Fibroblast of skin of right quadriceps (primary cell): ENCODE measurements around the gene ZNF423.

Experiments
- DNase-seq: peaks from one replicate; pipeline ENCODE4 v3.0.0-alpha.2; 2013

The ZNF423 gene

DNA sequence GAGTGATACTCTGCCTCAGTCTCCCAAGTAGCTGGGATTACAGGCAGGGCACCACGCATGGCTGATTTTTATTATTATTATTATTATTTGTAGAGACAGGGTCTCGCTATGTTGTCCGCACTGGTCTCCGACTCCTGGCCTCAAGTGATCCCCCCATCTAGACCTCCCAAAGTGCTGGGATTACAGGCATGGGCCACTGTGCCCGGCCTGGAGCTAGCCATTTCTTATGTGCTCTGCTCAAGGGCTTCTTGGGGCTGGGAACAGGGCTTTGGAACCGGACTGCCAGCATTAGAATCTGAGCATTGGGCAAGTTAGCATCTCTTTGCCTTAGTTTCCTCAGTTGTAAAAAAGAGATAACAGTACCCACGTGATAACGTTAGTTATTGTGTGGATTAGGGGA is 371.0 kb downstream of the ZNF423 start:
- no peak for DNase-seq

DNA sequence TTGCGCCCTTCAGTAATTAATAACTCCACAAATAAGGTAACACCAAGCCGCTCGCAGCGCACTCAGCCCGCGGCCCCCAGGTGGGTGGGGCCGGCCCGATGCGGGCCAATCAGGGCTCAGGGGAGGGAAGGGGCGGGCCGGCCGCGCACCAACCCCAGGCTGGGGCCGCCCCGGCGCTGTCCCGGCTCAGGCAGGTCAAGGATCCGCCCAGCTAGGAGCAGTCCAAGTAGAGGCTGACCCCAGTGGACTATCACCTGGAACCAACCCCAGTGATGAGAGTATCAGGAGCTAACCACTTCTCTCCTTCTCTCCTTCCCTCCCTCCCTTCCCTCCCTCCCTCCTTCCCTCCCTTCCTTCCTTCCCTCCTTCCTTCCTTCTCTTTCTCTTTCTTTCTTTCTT is 371.5 kb downstream of the ZNF423 start:
- DNase-seq, result no peak

DNA sequence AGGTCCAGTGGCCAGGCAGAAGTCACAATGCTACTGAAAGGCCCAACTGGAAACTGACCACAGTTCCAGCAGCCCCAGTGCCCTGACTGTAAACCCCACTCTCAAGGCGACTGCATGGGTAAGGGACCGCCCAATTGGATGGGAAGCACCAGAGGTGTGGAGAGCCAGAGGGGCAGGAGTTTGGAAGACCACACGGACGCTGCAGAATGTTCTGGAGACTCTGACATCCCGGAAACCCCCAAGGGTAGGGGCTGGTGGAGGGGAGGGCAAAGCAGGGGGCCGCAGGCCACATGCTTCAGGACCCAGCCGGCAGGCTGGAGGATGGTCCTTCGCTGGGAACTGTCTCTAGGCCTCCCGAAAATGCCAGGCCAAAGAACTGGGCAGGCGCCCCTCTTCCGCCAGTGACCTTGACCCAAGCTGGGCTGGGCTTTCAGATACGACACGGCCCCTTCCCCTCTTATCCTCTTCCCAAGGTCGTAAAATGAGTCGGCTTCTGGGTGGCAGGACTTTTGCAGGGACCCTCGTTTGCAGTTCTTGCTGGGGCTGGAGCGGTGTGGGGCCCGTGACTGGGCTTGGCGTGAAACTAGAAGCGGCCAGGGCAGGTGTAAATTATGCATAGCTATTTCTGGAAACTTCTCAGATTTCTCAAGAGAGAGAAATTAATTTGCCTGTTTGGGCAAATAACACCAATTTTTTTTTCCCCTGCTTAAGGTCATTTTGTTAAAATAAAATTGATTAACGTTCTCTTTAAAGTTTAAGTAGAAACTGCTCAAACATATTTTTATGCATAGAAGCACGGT is 372.1 kb downstream of the ZNF423 start:
- no peak for DNase-seq

DNA sequence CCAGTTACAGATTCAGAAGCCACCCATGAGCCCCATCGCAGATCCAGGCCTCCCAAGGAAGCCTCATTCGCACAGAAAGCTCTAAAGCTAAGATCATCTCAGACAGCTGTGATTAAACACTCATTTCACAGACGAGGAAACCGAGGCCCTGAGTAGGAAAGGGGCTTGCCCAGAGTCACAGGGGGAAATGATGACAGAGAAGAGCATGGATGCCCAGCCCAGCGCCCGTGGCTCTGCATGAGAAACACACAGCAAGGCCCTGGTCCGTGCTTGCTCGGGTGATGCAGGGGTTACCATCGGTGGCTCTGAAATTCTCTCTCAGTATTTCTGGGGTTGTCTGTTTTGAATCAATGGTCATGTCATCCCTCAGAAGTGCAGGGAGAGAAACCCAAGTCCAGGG is 372.7 kb downstream of the ZNF423 start:
- DNase-seq, result no peak

DNA sequence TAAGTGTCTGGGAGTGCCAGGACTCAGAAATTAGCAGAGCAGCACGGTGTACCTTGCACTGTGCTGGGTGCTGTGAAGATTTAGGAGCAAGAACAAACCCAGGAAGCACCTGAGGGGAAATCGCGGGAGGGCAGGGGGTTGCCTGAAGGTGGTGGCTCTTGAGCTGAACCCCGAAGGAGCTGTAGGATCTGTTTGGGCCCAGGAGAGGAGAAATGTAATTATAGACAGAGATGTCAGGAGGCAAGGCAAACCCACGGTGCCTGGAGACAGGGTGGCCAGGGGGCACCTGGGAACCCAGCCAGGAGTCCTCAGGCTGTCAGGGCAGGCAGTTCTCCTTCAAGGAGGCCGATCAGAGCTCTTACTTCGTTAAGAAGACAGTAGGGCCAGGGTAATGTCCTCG is 373.2 kb downstream of the ZNF423 start:
- DNase-seq, result no peak

DNA sequence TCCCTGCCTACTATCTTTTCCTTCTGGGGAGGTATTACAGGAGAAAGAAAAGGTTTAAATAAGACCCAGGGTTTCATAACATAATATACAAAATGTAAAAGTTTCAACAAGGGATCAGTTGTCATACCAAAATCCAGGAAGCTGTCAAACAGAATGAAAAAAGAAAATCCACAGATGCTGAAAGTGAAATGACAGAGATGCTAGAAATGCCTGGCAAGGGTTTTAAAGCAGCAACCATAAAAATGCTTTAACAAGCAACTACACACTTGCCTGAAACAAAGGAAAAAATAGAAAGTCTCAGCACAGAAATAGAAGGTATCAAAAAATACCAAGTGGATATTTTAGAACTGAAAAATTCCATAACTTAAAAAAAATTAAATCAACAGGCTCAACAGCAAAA is 377.3 kb downstream of the ZNF423 start:
- DNase-seq, result no peak

DNA sequence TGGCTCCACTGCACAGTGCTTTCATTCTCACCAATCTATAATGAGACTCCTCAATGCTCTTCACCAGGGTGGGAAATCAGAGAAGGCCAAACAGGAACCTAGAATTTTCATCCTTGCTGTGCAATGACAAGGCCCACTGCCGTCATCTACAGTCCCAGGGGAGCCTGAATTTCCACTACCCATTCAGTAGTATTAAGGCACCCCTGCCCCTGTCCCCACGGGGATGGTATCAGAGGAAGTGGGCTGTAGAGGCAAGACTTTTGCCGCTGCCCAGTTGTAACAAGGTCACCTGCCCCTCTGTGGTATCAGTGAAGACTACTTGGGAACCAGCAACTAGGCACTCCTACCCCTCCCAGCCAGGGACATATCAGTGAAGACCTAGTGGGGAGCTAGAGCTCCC is 377.8 kb downstream of the ZNF423 start:
- no peak for DNase-seq

DNA sequence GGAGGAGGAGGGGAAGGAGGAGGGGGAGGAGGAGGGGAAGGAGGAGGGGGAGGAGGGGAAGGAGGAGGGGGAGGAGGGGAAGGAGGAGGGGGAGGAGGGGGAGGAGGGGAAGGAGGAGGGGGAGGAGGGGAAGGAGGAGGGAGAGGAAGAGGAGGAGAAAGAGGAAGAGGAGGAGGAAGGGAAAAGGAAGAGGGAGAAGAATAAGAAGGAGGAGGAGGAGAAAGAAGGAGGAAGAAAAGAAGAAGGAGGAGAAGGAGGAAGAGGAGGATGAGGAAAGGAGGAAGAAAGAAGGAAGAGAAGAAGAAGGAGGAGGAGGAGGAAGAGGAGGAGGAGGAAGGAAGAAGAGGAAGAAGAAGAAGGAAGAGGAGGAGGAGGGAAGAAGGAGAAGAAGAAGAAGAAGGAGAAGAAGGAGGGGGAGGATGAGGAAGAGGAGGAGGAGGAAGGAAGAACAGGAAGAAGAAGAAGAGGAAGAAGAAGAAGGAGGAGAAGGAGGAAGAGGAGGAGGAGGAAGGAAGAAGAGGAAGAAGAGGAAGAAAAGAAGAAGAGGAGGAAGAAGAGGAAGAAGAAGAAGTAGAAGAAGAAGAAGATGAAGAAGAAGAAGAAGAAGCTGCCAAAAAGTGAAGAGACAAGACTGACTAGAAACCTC is 378.5 kb downstream of the ZNF423 start:
- no peak for DNase-seq

DNA sequence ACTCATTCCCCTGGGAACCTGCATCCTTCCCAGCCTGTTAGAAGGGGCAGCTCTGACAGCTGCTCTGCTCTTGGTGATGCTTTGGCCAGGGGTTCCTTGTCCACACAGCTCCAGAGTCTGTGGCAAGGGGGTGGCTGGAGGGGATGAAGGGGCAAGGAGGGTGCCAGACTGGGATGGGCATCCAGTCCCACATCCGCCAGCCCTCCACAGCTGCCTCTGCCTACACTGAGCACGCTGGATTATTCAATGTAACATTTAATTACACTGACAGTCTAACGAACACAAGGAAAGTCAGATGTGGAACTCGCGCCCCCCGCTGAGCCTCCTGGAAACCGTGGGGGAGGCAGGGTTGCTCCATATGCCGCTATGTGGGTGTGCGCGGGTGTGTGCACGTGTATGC is 381.2 kb downstream of the ZNF423 start:
- no peak for DNase-seq

DNA sequence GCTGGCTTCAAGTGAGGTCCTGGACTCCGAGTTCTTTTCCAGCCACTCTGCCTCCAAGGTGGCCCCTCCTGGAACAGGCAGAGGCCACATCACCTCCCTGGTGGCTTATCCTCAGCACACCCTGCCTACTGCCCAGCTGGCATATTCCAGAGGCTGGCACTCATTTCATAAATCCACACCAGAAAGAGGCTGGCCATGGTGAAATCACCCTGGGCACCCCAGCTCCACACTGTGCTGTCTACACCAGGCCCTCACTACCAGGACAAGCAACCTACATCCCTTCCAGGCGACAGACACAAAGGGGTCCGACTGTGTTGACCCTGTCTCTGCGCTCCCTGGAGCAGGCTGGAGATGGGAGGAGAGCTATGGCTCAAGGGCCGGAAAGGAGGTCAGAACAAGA is 382.1 kb downstream of the ZNF423 start:
- DNase-seq, result no peak

DNA sequence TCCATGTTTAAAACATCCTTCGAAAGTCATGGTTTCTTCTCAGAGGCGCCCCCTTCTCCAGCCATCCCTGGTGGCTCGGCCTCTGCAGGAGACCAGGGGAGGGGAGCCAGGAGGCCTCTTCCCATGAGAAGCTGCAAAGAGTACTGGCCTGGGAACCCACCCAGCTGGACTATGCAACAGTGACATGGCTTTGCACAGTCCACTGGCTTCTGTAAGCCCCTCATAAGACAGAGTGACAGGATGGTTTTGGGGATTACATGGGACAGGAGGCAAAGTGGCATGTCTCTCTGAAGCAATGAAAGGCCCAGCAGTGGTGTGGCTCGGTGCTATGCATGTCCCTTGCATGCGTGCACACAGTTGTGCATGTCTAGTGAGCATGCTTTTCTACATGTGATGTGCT is 382.8 kb downstream of the ZNF423 start:
- DNase-seq, result no peak

DNA sequence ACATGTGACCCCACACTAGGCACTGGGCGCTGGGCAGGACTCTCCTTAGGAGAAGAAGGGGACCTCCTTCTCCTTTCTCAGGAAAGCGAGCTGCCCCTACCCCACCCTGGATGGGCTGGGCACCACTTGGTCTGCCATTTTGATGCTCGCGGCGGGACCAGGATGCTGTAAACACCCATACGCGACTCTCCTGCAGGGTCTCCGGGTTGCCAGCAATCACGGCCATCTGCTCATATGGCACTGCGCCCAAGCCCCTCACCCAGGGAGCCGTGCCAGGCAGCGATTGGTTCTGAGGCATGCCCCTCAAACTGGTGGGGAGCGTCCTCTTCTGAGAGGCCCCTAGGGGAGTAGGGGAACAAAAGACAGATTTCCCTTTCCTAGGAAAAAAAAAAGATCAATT is 383.3 kb downstream of the ZNF423 start:
- DNase-seq, result no peak

DNA sequence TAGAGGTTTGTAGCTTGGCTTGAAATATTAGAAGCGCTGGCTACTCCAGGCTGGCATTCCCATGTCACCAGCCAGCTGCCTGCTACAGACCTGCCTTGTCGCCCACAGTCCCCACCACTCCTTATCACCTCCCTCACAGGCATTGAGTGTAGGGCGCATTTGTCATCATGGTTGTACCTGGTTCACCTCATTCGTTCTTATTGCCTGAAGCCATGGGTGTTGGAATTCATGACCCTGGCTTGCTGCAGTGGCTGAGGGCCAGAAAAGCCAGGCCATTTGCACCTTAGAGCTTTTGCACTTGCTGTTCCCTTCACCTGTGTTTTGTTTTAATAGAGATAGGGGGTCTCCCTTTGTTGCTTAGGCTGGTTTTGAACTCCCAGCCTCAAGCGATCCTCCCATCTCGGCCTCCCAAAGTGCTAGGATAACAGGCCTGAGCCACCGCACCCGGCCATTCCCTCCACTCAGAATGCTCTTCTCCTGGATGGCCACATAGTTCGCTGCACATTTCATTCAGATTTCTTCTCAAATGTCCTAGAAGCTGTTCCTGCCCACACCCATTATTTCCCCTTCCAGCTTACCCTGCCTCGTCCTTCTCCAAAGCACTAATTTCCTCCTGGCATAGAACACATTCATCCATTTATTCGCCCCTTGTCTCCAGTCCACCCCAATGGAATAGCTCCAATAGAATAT is 384.7 kb downstream of the ZNF423 start:
- DNase-seq, result no peak

DNA sequence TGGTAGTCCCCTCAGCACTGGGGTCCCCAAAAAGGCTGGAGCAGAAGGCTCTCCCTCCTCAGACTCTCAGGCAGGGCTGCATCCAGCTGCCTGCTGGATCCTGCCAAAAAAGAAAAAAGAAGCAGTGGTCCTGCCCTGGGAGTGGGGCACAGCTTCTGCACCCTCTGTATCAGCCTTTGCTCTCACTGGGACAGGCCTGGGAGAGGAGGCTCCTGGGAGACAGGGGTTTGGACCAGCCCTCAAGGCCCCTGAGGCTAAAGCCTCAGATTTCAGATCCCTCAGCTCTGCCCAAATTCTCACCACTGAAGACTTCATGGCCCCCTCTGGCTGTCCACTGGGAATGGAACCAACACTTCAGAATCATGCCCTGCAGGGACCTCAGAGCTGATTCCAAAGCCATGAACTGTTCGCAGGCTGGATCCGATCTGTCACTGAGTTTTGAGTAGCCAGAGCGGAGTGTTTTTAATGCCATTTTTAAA is 385.4 kb downstream of the ZNF423 start:
- no peak for DNase-seq

DNA sequence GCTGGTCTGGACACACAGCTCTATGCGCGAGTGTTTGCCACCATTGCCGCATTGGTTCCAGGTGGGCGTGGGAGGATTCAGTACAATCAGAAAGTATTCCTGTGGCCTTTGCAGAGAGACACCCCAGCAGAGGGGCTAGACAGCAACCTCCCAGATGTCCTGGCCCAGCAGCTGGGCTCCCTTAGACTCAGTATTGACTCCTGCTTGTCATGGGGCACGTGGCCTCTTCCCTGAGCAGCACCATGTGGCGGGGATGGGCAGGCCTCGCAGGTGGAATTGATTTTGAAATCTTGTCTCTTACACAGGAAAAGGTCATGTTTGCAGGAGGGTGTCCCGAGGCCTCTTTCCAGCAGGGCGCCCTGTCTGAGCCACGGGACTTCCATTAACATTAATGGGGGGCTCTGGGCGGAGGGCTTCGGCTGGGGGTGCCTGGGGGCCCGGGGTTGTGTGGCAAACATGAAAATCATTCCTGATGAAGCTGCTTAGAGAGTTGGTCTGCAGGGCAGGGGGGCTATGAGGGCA is 385.9 kb downstream of the ZNF423 start:
- no peak for DNase-seq

DNA sequence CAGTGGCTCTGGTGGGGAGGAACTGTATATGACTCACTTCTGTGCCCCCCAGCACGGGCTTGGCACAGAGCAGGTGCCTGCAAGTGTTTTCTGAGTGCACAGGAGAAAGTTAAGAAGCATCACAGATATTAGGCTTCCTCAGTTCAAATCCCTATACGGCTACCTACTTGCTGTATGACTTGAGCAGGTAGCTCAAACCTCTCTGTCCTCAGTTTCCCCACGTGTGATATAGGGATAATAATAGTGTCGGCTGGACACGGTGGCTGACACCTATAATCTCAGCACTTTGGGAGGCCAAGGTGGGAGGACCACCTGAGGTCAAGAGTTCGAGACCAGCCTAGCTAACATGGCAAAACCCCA is 386.6 kb downstream of the ZNF423 start:
- no peak for DNase-seq

DNA sequence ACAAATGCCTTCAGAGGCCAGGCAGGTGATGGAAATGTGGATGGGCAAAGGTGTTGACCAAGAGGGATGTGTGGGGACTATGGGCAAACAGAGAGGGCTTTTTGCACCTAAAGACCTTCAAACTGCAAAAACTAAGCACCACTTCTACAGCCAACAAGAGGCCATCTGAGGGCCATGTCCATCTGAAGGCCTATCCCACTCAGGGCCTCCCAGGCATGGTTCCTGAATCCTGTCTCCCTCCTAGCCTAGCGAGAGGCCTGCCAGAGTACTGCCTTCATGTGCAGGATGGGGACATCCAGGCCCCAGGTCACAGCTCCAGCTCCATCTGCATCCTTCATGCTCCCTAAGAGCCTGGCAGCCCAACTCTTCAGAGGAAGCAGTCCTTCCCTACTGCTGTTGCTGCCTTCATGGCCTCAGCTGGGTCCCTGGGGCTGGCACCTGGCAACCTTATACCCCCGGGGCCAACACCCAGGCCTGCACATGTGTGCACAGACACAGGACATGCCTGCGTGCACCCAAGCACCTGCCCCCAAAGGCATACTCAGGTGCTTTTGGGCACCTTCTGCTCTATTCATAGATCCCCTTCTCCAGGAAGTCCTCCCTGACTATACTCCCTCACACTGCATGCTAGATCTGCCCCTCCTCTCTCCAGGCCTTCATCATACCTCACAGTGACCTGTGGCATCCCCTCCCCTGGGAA is 387.2 kb downstream of the ZNF423 start:
- no peak for DNase-seq

DNA sequence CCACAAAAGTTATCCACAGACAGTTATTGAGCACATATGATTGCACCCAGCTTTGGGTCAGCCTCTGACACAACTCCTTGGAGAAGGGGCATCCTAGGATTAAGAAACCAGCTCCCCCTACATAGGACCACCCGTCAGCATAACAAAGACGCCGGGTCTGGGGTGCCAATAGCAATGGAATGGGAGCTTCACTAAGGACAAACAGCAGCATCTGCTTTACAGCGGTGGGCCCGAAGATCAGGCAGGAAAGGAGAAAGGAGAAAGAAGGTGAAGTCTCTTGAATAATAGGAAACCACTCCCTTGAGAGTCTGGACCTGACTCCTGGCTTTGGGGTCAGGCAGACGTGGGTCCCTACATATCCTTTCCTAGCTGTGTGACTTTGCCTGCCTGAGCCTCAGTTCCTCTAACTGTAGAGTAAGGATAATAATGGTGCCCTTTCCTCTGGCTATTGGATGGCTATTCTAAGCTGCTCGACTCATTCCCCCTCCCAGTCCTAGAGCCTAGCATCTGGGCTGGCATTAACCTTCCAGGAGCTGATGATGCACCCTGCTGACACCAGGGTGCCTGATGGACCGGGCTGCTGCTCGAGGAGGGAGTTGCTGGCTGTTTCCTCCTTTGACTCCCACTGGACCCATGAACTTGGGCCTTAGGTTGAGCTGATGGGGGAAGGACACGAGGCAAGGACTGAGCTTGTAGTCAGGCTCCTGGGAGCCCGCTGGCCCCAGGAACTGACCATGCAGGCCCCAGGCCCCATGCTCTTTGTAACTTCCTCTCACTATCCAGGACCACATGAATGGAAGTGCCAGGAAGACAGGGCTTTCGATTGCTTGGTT is 388.2 kb downstream of the ZNF423 start:
- DNase-seq, result no peak

DNA sequence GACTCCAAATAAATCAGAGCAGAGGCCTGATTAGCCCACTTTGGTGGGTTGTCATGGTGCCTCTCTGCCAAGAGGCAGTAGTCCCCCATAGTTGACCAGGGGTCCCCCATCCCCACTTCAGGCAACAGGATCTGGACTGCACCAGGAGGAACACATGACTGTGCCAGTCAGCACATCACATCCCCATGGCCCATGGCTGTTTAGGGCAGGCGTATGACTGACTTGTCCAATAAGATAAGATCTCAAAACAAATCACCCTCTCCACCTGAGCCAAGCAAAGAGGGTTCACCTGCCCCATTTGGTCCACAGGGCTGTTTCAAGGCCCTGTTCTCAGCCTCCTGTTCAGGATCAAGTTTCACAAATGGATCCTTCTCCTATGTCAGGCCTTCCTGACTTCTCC is 389.0 kb downstream of the ZNF423 start:
- no peak for DNase-seq

DNA sequence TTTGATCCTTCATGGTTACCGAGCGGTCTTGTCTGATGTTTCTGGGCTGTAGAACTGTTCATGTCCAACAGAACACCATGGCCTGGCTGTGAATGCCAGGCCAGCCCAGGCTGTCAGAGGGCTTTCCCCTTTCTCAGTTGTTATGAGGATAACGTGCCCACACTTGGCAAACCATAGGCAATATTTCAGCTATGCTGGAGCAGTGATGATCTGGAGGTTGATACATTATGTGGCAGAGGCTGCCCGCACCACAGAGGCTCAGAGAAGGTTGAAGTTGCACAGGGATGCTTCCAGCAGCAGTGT is 389.4 kb downstream of the ZNF423 start:
- DNase-seq, result no peak

DNA sequence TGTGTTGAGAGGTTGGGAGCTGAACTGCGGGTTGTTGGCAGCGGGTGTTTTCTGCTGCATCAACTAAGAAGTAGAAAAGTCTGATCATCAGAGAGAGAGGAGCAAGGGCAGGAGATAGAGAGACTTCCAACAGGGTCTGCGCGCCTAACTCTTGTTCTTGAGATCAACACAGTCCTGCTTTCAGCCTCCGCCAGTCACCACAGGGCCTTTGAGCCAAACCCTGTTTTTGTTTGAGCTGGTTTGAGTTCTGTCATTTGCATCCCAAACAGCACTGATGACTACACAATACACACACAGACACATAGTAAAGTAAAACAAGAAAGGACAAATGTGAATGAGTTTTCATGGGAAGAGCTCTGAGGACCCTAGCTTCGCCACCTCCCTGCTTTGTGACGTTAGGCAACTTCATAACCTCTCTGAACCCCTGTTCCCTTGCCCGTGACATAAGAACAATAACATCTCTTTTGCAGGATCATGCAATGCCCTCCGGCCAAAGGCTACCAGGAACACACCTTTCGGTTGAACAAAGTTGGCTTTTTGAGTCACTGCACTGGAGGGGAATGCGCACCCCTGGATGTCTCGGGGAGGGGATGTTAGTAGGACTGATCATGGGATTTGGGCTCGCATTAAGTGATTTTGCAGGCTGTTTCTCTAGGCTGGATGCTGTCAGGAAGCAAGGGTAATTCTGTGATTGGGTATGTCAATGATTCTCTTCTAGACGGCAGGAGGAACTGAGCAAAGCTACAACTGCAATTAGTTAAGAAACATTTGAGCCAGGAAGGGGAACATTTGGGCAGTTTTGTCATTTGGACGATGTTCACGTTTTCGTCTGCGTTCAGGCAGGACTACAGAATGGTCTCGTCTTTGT is 390.0 kb downstream of the ZNF423 start:
- DNase-seq, result no peak
